ENCODE measurements around the gene MBLAC1. TPM values are rescaled to one million over a fixed set of nuclear protein-coding genes. Genes with fewer than 3 reads are reported as not detected.

MBLAC1 gene
- total RNA-seq, 1 donor from 2014 or later = 2.1 TPM

DNA sequence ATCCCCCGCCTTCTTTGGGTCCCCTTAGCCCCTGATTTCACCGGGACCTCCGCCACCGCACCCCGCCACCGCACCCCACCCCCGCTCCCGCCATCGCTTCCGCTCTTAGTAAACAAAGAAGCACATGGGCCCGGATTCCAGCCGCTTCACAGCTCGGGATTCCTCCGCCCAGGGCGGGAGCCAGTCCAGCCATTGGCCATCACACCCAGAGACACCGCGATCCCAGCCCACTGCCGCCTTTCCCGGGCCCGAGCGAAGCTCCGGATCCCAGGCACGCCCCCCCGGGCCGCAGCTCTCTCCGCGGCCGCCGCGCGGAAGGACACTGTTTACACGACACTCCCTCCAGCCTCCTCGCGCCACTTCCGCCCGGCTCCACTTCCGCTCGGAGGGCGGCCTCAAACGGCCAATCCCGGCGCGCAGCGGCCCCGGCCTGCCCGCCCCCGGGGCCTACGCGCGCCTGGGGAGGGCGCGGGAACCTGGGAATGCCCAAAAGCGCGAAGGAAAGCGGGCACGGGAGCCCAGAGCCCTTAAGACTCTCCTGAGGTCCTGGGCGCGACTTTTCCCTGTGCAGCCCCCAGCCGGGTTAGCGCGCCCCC, 26.2 kb upstream of the MBLAC1 start:
- peak overlapping the region; percentile 100 for H3K27ac Mint-ChIP-seq (ENCODE audit: unreplicated experiment)
- H3K4me3 Mint-ChIP-seq = peak overlapping the region; percentile 99
- DNase-seq (ENCODE audit: low read depth, low spot score) = peak; percentile 86
- H3K9me3 Mint-ChIP-seq = no peaks in the 10 kb centered on the region
- peaks cover 30% of the 10 kb centered on the region for H3K27me3 Mint-ChIP-seq (ENCODE audit: low read depth)
- TF ChIP-seq, protein P1, sequence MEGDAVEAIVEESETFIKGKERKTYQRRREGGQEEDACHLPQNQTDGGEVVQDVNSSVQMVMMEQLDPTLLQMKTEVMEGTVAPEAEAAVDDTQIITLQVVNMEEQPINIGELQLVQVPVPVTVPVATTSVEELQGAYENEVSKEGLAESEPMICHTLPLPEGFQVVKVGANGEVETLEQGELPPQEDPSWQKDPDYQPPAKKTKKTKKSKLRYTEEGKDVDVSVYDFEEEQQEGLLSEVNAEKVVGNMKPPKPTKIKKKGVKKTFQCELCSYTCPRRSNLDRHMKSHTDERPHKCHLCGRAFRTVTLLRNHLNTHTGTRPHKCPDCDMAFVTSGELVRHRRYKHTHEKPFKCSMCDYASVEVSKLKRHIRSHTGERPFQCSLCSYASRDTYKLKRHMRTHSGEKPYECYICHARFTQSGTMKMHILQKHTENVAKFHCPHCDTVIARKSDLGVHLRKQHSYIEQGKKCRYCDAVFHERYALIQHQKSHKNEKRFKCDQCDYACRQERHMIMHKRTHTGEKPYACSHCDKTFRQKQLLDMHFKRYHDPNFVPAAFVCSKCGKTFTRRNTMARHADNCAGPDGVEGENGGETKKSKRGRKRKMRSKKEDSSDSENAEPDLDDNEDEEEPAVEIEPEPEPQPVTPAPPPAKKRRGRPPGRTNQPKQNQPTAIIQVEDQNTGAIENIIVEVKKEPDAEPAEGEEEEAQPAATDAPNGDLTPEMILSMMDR (conservative IDR thresholded peaks at IDR 0.05) = no peak
- peaks cover 62% of the 10 kb centered on the region for H3K4me1 Mint-ChIP-seq
- H3K36me3 Mint-ChIP-seq (ENCODE audit: low read depth) = peaks cover 46% of the 10 kb centered on the region

DNA sequence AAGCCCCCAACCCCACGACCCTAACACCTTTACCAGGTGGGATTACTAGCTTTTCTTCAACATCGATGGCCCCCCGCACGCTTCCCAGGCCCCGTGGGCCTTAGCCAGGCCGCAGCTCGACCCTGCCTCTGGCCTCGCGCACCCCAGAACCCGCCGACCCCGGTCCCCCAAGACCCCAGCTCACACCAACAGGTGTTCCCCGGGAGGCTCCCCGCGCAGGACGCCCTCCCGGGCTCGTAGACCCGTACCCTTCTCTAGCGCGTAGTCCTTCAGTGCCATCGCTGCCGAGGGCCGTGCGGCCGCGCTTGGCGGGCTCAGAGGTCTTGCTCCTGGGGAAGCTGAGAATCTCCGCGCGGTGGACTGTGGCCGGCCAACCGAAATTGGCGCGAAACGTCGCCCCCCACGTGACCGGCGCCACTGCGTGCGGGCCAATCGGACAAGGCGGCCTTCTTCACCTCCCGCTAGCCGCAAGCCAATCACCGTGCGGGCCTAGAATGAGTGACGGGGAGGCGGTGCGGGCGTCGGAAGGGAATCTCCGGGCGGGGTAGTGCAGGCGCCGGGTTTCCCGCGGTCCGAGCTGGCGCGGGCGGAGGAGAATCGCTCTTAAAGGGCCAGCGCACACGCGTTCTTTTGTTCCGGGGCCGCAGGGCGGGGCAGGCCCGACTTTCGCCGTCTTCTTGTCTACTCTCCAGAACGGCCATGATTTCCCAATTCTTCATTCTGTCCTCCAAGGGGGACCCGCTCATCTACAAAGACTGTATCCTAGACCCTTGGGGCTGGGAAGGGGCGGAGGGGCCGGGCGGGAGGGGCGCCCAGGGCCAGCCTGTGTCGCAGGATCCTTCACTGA, 25.5 kb upstream of the MBLAC1 start, which contains the start of the genes AP4M1 and MCM7:
TSS of gene AP4M1 (plus strand) at position 628 of the 847 bp plus-strand sequence. CDS start at position 700, 72 bp downstream.
TSS of gene MCM7 (minus strand) at position 382 of the 847 bp plus-strand sequence. CDS start at position 279, 103 bp downstream.
- H3K4me1 Mint-ChIP-seq = peaks cover 56% of the 10 kb centered on the region
- DNase-seq (ENCODE audit: low read depth, low spot score) = peak; percentile 98
- TF ChIP-seq, protein P1 (conservative IDR thresholded peaks at IDR 0.05) = no peak
- peaks cover 25% of the 10 kb centered on the region for H3K27me3 Mint-ChIP-seq (ENCODE audit: low read depth)
- peak within 1 kb of the TSS; percentile 100 for H3K27ac Mint-ChIP-seq (ENCODE audit: unreplicated experiment)
- H3K9me3 Mint-ChIP-seq = no peaks in the 10 kb centered on the region
- H3K36me3 Mint-ChIP-seq (ENCODE audit: low read depth) = peaks cover 41% of the 10 kb centered on the region
- H3K4me3 Mint-ChIP-seq = peak within 1 kb of the TSS; percentile 99

DNA sequence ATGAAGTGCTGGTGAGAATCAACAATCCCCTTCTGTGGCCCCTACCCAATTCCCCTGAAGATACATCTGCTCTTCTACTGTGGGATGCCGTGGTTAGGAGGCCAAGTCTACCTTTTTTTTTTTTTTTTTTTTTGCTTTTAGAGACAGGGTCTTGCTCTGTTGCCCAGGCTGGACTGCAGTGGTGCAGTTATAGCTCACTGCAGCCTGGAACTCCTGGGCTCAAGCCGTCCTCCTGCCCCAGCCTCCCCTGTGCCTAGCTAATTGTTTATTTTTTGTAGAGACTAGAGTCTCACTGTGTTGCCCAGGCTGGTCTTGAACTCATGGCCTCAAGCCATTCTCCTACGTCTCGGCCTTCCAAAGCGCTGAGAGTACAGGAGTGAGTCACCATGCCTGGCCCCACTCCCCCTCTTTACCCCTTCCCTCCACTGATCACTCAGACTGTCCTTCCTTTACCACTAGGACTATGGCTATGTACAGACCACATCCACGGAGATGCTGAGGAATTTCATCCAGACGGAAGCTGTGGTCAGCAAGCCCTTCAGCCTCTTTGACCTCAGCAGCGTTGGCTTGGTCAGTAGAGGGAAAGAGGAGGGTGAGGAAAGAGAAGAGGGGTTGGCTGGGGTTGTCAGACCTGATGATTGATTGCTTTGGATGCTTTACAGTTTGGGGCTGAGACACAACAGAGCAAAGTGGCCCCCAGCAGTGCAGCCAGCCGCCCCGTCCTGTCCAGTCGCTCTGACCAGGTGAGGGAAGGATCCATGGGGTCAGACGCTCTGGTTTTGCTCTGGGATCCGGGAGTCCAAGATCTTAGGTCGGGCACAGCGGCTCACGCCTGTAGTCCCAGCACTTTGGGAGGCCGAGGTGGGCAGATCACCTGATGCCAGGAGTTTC, 23.6 kb upstream of the MBLAC1 start:
- TF ChIP-seq, protein P1 (conservative IDR thresholded peaks at IDR 0.05) = no peak

DNA sequence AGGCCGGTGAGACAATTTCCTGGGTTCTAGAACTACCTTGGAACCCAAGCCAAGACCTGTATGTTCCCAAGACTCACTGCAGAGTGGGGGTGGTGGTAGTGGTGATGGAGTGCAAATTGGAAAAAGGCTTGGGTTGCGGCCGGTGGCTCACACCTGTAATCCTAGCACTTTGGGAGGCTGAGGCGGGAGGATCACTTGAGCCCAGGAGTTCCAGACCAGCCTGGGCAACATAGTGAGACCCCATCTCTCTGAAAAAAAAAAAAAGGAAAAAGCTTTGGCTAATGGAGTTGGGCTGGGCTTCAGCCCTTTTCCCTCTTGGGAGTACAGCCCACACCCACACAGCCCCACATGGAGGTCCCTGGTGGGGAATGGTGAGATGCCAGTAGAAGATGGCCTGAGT, 21.2 kb upstream of the MBLAC1 start:
- DNase-seq (ENCODE audit: low read depth, low spot score) = no peak
- Mint-ChIP-seq H3K9me3 (no peaks in the 10 kb centered on the region), H3K27ac (ENCODE audit: unreplicated experiment) (peak overlapping the region; percentile 20), H3K36me3 (ENCODE audit: low read depth) (peaks cover 11% of the 10 kb centered on the region), H3K4me1 (peaks cover 22% of the 10 kb centered on the region), H3K4me3 (no peak overlapping the region), H3K27me3 (ENCODE audit: low read depth) (peaks cover 11% of the 10 kb centered on the region)
- TF ChIP-seq, protein P1 (conservative IDR thresholded peaks at IDR 0.05) = no peak

More for the DNA sequence above, 23.6 kb upstream of the MBLAC1 start:
- DNase-seq (ENCODE audit: low read depth, low spot score) = no peak
- Mint-ChIP-seq H3K4me1 (peaks cover 44% of the 10 kb centered on the region), H3K27ac (ENCODE audit: unreplicated experiment) (peak overlapping the region; percentile 84), H3K36me3 (ENCODE audit: low read depth) (peaks cover 32% of the 10 kb centered on the region), H3K27me3 (ENCODE audit: low read depth) (peaks cover 18% of the 10 kb centered on the region), H3K9me3 (no peaks in the 10 kb centered on the region), H3K4me3 (peak overlapping the region; percentile 99)

DNA sequence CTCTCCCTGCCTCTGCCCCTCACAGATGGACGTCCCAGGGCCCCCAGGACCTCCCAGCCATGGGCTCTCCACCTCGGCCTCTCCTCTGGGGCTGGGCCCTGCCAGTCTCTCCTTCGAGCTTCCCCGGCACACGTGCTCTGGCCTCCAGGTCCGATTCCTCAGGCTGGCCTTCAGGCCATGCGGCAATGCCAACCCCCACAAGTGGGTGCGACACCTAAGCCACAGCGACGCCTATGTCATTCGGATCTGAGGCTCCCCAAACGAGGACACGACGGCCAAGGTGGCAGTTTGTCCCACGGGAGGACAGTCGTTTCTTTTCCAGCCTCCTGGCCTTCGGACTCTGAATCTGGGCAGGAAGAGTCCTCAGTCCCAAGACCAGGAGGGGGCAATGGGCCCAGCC, 20.1 kb upstream of the MBLAC1 start:
- TF ChIP-seq, protein P1 (conservative IDR thresholded peaks at IDR 0.05) = no peak

More for the DNA sequence above, 20.1 kb upstream of the MBLAC1 start:
- Mint-ChIP-seq H3K9me3 (no peaks in the 10 kb centered on the region), H3K27ac (ENCODE audit: unreplicated experiment) (no peak overlapping the region), H3K4me3 (no peak overlapping the region), H3K36me3 (ENCODE audit: low read depth) (peaks cover 9% of the 10 kb centered on the region), H3K27me3 (ENCODE audit: low read depth) (peaks cover 5% of the 10 kb centered on the region), H3K4me1 (peaks cover 16% of the 10 kb centered on the region)
- no peak for DNase-seq (ENCODE audit: low read depth, low spot score)

Measured in neural crest cell (in vitro differentiated cells).